A204.1 (cell line): ENCODE data around the gene ASPSCR1.

ENCODE experiments used
- FAIRE-seq: peaks from 2 replicates; lab custom pipeline; 2012; peaks lifted over from hg19 to GRCh38; lab: Jason Lieb, UNC

ASPSCR1 gene

GRCh38 chr17:82042649-82043048 lies 65.2 kb downstream of the ASPSCR1 start:
- FAIRE-seq, result no peak

- no peak for FAIRE-seq
Measured at GRCh38 chr17:82043507-82043906, 66.1 kb downstream of the ASPSCR1 start.

- no peak for FAIRE-seq
Measured at GRCh38 chr17:82045936-82046484, 68.6 kb downstream of the ASPSCR1 start.

- FAIRE-seq, result no peak
Measured at GRCh38 chr17:82046903-82047302, 69.5 kb downstream of the ASPSCR1 start.

GRCh38 chr17:82047379-82047778 lies 70.0 kb downstream of the ASPSCR1 start:
- no peak for FAIRE-seq

GRCh38 chr17:82047914-82048570 lies 70.6 kb downstream of the ASPSCR1 start:
- no peak for FAIRE-seq

GRCh38 chr17:82048571-82048971 lies 71.1 kb downstream of the ASPSCR1 start:
- FAIRE-seq, result no peak

- FAIRE-seq, result no peak
Measured at GRCh38 chr17:82049106-82049505, 71.7 kb downstream of the ASPSCR1 start.

GRCh38 chr17:82049521-82049971 lies 72.1 kb downstream of the ASPSCR1 start:
- no peak for FAIRE-seq

- FAIRE-seq, result no peak
Measured at GRCh38 chr17:82050152-82050760, 72.8 kb downstream of the ASPSCR1 start.

- no peak for FAIRE-seq
Measured at GRCh38 chr17:82050761-82051641, 73.6 kb downstream of the ASPSCR1 start.

GRCh38 chr17:82051776-82052637 lies 74.6 kb downstream of the ASPSCR1 start, which contains the start of the genes GPS1 and RFNG:
Gene GPS1, plus strand, starts transcription at chr17:82051898. Its CDS starts 34 bp downstream, at chr17:82051932.
Gene RFNG, minus strand, starts transcription at chr17:82051811. Its CDS starts 45 bp downstream, at chr17:82051766.
- no peak for FAIRE-seq

- no peak for FAIRE-seq
Measured at GRCh38 chr17:82052638-82053059, 75.2 kb downstream of the ASPSCR1 start.

GRCh38 chr17:82053130-82053529 lies 75.7 kb downstream of the ASPSCR1 start:
- FAIRE-seq, result no peak

- FAIRE-seq, result no peak
Measured at GRCh38 chr17:82053556-82054263, 76.3 kb downstream of the ASPSCR1 start.

- FAIRE-seq, result no peak
Measured at GRCh38 chr17:82054351-82055022, 77.1 kb downstream of the ASPSCR1 start.

GRCh38 chr17:82055023-82055964 lies 77.9 kb downstream of the ASPSCR1 start:
- no peak for FAIRE-seq

GRCh38 chr17:82055965-82056728 lies 78.7 kb downstream of the ASPSCR1 start:
- FAIRE-seq, result no peak
